Activated CD4-positive, alpha-beta T cell treated with anti-CD3 and anti-CD28 coated beads for 24 hours (primary cell): ENCODE data around the gene CCNJ.
A peak's percentile ranks its signal among the peaks of the same experiment; 100 is the strongest.
"Not testable (repeated sequence)": the region's sequence is repeated elsewhere in the genome, so short reads cannot be mapped to it uniquely, and the experiment has no call there.

Experiments used
- DNase-seq, 2 donors: peaks; one replicate each; pipeline ENCODE4 v3.0.0-alpha.2; 2020; ENCODE audit warnings: low read depth in 2 of 2

The CCNJ gene

GRCh38 chr10:96043033-96043892 lies at the start of gene CCNJ:
Gene CCNJ (plus strand): TSS chr10:96043583. CDS start chr10:96044394, 811 bp downstream.
- peak; percentile 69 to 74 for DNase-seq

DNA sequence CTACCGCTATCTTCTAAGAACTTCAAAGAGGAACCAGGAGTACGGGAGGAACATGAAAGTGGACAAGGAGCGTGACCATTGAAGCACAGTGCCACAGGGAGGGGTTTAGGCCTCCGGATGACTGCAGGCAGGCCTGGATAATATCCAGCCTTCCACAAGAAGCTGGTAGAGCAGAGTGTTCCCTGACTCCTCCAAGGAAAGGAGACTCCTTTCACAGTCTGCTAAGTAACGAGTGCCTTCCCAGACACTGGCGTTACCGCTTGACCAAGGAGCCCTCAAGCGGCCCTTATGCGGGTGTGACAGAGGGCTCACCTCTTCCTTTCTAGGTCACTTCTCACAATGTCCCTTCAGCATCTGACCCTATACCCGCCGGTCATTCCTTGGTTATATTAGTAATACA lies 49.0 kb upstream of the CCNJ start:
- not testable (repeated sequence) for DNase-seq

DNA sequence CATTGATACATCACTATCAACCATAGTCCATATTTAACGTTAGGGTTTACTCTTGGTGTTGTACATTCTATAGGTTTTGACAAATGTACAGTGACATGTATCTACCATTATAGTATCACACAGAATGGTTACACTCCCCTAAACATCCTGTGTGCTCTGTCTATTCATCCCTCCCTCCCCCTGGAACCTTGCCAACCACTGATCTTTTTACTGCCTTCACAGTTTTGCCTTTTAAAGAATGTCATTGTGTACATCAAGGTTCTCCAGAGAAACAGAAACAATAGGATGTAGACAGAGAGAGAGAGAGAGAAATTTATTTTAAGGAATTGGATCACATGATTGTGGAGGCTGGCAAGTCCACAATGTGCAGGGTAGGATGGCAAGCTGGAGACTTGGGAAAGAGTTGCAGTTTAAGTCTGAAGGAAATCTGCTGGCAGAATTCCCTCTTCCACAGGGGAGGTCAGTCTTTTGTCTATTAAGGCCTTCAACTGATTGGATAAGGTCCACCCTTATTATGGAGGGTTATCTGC lies 45.1 kb upstream of the CCNJ start:
- no peak for DNase-seq

- no peak for DNase-seq
Observed at GRCh38 chr10:96013956-96014355, 29.4 kb upstream of the CCNJ start.

DNA sequence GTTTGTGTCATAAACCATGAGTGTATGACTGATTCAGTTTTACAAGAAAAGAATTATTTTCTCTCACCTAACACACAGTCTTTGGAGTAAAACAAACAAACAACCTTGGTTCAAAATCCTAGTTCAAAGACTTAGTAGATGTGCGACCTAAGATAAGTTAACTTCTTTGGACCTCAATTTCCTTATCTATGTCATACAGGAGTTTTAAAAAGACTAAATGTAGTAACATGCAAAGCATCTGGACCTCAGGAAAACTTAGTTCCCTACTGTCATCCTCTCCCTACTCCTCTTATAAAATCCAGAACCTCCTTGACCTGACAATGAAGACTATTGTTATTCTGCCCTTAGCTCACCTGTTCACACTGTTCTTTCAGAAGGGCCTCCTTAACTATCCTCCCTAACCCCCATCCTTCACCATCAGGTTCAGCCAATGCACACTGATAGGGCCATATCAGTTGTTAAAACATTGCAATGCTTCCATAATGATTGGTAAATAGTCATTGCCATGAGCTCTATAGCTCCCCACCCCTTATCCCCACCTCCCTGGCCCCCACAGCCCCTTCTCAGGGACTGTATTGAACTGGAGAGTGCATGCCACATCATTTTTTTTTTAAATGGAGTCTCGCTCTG lies 28.8 kb upstream of the CCNJ start:
- no peak for DNase-seq

- DNase-seq, result peak in 1 of 2 donors; percentile 20
Observed at GRCh38 chr10:96017191-96017687, 26.1 kb upstream of the CCNJ start.

DNA sequence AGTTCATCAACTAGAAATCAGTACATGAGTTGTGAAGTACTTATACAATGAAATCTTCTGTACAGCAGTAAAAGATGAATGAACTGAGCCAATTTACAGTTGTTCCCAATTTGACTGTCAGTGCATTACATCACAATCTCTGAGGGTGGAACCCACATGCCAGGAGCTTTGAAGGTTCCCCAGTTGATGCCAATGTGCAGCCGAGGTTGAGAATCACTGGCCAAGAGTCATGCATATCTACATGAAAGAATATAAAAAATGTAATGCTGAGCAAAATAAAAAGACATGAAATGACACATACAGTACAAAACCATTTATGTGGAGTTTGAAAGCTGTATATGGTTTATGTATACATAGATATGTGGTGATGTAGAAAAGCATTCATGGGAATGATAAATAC lies 22.1 kb upstream of the CCNJ start:
- DNase-seq, result no peak

DNA sequence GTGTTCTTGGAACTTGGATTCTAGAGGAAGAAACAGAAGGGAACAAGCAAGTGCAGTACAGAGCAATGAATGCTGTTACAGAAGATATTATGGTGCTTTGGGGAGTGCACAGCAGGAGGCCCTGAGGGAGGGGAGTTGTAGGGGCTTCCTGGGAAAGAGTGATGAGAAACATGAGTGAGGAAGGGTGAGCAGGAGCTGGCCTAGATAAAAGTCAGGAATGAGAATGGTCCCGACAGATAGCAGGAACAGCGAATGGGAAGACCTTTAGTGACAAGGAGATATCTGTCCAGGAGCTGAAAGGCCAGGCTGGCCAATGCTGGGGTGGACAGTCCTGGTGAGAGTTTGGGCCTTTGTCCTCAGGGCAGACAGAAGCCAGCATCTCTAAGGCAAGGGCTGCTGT lies 20.6 kb upstream of the CCNJ start:
- DNase-seq, result no peak

GRCh38 chr10:96023168-96023567 lies 20.2 kb upstream of the CCNJ start:
- DNase-seq, result no peak

- DNase-seq, result no peak
Observed at GRCh38 chr10:96025566-96025965, 17.8 kb upstream of the CCNJ start.

GRCh38 chr10:96034625-96035024 lies 8.8 kb upstream of the CCNJ start:
- no peak for DNase-seq

DNA sequence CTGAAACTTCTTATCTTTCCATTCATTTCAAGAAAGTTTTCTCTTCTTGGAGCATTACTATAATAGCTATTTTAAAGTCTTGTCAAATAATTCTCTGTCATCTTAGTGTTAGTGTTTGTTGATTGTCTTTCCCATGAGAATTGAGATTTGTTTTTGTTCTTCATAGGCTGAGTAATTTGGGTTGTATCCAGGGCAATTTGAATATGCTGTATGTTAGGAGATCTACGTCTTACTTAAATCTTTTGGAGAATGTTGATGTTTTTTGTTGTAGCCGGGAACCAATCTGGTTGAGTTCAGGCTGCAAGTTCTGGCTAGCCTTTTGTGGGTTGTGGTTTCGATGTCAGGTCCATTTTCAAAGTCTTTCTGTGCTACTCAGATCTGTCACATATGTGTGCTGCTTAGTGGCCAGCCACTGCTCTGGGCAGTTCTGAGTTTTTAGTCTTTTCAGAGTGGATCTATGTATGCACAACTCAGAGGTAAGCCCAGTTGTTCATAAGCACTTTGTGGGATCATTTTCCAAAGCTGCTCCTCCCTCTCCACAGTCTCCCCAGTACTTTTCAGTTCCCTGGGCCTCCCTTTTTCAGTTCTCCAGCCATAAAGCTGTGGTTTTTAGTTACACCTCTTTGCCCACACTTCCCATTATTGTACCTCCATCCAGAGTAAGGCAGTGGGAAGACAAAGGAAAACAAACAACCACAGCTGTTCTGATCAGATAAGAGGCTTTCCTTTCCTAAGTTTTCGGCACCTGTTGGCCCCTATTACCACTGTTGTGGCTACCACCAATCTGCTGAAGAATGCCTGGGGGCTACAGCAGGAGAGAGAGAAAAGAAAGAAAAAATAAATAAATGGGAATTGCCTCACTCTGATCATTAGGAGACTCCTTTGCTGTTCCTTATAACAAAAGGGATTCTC lies 4.7 kb upstream of the CCNJ start:
- no peak for DNase-seq

GRCh38 chr10:96041146-96041545 lies 2.2 kb upstream of the CCNJ start:
- no peak for DNase-seq

DNA sequence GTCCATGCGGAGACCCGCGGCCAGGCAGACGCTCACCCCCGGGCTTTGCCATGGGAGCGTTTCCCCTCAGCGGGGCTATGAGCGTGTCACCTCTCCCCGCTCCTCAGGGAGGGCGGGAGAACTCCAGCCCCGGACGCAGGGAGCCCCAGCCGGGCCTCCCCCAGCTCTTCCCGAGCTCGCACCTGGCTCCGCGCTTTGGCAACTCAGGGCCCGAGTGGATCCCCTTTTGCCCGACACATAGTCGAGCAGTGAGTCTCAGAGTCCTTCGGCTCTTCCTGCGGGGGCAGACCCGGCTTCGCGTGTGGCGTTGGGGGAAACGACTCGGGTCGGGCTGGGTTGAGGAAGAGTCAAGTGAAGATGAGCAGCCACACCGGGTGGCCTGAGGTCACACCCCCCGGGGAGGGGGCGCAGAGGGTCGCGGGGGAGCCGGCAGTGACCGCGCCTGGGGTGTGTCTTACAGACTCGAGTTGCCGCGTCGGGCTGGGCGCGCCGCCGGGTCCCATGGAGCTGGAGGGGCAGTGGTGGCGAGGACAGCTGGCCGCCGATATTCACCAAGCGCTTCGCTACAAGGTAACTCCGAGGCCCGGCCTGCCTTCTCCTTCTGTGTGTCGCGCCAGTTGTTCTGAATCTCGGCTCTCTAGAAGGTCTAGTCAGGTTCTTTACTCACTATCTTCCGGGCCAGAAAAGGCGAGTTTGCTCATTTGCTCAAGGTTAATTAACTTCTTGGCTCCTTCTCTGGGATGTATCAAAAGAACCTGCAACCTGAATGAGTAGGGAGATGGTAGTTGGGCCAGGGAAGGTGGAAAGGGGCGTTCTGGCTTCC lies 721 bp downstream of the CCNJ start:
- DNase-seq, result peak in 1 of 2 donors; percentile 11

DNA sequence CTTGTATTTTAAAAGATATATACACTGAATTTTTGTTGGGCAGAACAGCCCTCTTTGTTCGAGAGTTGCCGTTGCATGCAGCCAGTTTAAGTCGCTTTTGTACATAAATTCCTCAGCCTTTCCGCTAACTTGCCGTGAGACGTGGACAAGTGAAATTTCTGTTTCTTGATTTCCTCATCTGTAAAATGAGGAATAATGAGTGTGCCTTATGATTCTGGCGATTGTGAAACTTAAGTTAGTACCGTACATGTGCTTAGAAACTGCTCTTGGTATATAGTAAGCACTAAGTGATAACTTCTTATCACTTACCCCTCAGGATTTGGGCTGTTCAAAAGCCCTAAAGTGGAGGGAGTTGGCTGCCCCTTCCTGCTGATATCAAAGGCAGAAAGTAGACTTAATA lies 1.4 kb downstream of the CCNJ start:
- DNase-seq, result no peak

DNA sequence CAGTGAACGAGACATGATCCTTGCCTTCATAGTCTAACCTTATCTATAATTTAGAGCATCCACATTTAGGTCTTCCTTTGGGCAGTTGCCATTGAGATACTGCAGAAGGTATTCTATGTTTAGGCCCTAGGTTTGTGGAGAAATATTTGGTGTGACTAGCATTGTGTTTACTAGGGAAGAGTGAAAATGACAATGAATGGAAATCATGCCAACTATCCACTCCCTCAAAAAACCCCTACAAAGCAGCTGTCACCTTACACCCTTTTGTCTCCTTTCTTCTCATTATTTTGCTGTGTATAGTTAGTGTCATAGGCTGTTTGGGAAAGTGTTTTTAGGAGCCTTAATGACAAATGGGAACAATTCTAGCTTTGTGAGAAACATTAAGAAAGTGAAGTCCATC lies 3.2 kb downstream of the CCNJ start:
- DNase-seq, result no peak

- DNase-seq, result no peak
Observed at GRCh38 chr10:96047004-96047649, 3.7 kb downstream of the CCNJ start.

DNA sequence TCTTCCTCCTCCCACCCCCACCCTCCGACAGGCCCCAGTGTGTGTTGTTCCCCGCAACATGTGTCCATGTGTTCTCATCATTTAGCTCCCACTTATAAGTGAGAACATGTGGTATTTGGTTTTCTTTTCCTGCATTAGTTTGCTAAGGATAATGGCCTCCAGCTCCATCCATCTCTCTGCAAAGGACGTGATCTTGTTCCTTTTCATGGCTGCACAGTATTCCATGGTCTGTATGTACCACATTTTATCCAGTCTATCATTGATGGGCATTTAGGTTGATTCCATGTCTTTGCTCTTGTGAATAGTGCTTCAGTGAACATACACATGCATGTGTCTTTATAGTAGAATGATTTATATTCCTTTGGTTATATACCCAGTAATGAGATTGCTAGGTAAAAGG lies 4.5 kb downstream of the CCNJ start:
- DNase-seq, result not testable (repeated sequence)

GRCh38 chr10:96049340-96049739 lies 6.0 kb downstream of the CCNJ start:
- DNase-seq, result no peak

GRCh38 chr10:96053985-96054384 lies 10.6 kb downstream of the CCNJ start:
- no peak for DNase-seq
